NCI-H1417 (cell line): ENCODE results near the gene TBCD.
"Not testable (repeated sequence)": the region's sequence is repeated elsewhere in the genome, so short reads cannot be mapped to it uniquely, and the experiment has no call there.

Source experiments
- DNase-seq, 3 experiments: peaks; one replicate each; lab custom pipeline; 2025; lab: John Stamatoyannopoulos, UW

Gene TBCD

GRCh38 chr17:82970067-82970466 is 218.2 kb downstream of the TBCD start:
- DNase-seq: no peak

- DNase-seq: no peak
These were observed 219.1 kb downstream of the TBCD start for GRCh38 chr17:82970818-82971590.

- DNase-seq: no peak
These were observed 221.0 kb downstream of the TBCD start for GRCh38 chr17:82972836-82973372.

GRCh38 chr17:82973456-82974135 is 221.7 kb downstream of the TBCD start:
- DNase-seq: no peak

- DNase-seq: no peak
These were observed 222.5 kb downstream of the TBCD start for GRCh38 chr17:82974136-82974952.

DNA sequence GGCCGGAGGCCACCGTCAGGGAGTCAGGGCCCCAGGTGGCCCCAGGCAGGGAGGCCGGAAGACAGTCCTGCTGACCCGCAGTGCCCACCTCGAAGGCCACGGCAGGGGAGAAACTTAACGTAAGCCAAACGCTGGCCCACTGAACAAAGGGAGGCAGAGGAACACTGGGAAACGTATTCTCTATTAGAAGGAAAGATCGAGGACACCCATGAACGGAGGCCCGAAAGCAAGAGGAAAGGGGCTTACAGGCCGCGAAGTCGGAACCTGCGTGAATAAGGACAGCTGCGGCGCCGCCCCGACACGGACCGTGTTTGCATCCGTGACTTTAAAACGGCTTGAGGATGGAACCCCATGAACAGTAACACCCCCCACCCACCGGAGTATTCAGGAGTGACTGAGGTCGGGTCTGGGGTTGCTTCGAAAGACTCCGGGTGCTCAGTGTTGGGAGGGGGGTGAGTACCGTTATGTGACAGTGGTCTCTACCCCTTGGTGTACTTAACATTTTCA is 225.2 kb downstream of the TBCD start:
- DNase-seq: no peak

DNA sequence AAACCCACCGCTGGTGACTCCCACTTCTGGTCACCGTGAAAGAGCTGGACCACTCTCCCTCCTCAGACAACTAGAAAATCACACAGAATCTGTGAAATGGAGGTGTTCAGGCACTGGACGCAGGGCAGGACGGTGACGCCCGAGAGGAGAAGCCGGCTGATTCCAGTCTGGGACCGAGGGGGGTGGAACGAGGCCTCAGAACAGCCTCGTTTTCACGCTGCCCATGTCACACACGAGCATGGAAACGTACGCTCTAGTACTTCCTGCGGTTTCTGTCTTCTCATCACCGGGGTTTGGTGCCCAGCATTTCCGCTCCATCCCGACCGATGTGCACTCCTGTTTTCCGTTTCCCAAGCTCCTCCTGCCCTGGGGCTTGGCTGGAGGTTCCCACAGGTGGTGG is 225.7 kb downstream of the TBCD start:
- DNase-seq: no peak

- no peak for DNase-seq
These were observed 227.0 kb downstream of the TBCD start for GRCh38 chr17:82978765-82979349.

DNA sequence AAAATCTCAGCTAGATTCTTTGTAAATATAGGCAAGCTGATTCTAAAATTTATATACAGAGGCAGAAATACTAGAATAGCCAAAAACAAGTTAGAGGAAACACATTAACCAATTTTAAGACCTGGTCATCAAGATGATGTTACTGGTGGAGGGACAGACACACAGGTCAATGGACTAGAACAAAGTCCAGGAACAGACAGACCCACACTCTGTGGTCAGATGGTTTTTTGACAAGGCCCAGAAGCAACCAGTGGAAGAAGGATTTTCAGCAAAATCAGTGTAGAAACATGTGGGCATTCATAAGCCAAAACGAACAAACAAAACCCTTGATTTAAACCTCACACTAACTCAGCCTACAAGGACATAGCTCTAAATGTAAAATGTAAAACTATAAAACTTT is 227.9 kb downstream of the TBCD start:
- no peak for DNase-seq

- no peak for DNase-seq
These were observed 228.8 kb downstream of the TBCD start for GRCh38 chr17:82980632-82981031.

DNA sequence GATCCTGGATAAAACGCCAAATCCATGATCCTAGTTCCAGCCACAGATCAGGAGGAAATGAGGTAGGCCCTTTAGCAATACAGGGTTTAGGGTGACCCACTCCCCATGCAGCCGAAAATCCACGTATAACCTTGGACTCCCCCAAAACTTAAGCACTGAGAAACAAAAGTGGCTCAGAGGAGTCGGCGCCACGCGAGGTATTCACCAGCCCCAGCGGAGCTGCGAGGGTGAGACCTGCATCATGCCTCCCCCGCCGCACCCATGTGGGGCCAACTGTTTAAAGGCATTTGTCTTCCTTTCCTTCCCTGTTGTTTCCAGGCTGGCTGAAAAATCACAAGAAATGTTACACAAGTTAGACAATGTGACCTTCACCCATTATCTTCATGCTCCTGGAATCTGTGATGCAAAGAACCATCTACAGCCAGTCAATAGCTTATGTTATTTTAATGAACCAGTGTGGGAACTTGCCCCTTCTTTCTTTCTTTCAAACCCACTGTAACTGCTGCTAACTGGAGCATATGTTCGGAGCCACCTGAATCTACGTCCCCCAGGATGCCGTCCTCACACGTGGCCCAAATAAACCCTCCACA is 229.4 kb downstream of the TBCD start:
- DNase-seq: no peak

- DNase-seq: no peak
These were observed 231.8 kb downstream of the TBCD start for GRCh38 chr17:82983510-82984248.

- not testable (repeated sequence) for DNase-seq
These were observed 232.4 kb downstream of the TBCD start for GRCh38 chr17:82984249-82984617.

GRCh38 chr17:82984751-82985427 is 233.0 kb downstream of the TBCD start:
- no peak for DNase-seq

GRCh38 chr17:82985428-82985805 is 233.6 kb downstream of the TBCD start:
- DNase-seq: no peak

DNA sequence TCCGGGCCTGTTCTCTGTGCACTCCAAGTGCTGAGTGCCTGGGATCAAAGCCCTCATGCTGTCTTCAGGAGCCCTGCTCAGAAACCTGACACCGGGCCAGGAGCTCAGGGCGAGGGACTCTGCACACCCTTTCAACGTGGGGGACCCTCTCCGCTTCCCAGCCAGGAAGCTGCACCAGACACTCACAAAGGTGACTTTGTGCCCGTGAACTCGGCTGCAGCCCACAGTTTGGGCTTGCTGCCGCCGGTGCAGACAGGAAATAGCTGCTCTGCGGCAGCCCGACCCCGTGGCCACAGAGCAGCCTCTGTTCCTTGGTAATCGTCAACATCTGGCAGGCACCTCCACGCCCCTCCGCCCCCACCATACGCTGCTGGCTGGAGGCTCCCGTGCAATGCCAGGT is 234.1 kb downstream of the TBCD start:
- DNase-seq: no peak

GRCh38 chr17:82989051-82989450 is 237.2 kb downstream of the TBCD start:
- DNase-seq: not testable (repeated sequence)

DNA sequence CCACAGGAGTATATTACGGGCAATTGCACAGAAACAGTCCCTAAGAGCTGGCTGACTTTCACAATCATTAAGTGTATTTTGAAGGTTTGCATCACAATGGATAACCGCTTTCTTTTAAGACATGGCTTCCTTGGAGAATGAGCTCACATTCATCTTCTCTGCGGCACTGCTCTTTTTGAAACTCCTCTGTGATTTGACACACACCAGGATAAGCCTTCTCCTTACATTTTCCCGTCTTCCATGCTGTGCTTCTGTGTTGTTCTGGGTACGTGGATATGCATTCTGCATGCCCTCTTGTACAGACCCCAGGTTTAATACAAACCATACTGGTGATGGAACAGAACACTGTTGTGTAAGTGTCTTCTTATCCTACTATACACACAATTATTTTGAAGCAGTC is 238.0 kb downstream of the TBCD start:
- no peak for DNase-seq

GRCh38 chr17:82993005-82993404 is 241.1 kb downstream of the TBCD start:
- no peak for DNase-seq
